Gastrocnemius medialis (tissue), 4 donors: ENCODE measurements around the gene FGF19.

Source experiments
- CTCF ChIP-seq, 5 experiments: fragments of 450-650 bp in 3 of 5; fragments of 200-600 bp in 2 of 5; sonication (generic) in 2 of 5; IDR thresholded peaks in 4 of 5; conservative IDR thresholded peaks in 1 of 5; 1 replicate in 4 of 5; 2 replicates in 1 of 5; pipeline ENCODE4 v1.5.1; 2016 to 2019; ENCODE audit warnings: antibody characterized with exemption in 5 of 5, mild to moderate bottlenecking in 3 of 5, moderate library complexity in 3 of 5
- POLR2A ChIP-seq, 2 donors: fragments of 450-650 bp; IDR thresholded peaks; one replicate each; pipeline ENCODE4 v1.6.1; 2017; ENCODE audit warnings: antibody characterized with exemption in 2 of 2, mild to moderate bottlenecking in 2 of 2, moderate library complexity in 2 of 2

DNA sequence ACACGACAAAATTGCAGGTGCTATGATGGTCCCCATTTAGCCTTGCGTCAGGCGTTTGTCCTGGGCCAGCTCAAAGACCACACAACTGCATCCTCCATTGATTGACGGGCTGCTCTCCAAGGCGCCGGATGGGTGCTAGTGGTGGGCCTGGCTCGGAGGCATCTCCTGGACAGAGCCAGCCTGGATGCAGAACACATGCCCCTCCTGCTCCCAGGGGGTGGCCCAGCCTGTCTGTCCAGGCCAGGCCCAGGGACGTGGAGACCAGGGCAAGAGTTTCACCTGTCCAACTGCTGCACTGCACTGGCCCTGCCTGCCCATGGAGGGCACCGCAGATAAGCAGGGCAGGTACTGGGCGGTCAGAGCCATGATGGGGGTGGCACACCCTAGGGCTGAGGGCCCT is 23.4 kb upstream of the FGF19 start:
- no peak for TF ChIP-seq POLR2A (IDR thresholded peaks at IDR 0.05)
- TF ChIP-seq CTCF (IDR thresholded peaks at IDR 0.05 in 4 of 5, conservative IDR thresholded peaks at IDR 0.05 in 1 of 5), result no peak
